WTC11 (cell line): ENCODE data around the gene SBF2. TPM values are rescaled to one million over a fixed set of nuclear protein-coding genes. Genes with fewer than 3 reads are reported as not detected.

ENCODE experiments used
- ATAC-seq: fragments of 200-7000 bp; cut with Tn5 transposase; 2 replicates; pipeline ENCODE4 v1.10.0; 2021; ENCODE audit warnings: mild to moderate bottlenecking, moderate library complexity
- CTCF ChIA-PET: fragments of 300-600 bp; sonication (Branson Sonifier 250); formaldehyde crosslinking; loops from one replicate; lab custom pipeline; 2021; ENCODE audit warnings: antibody characterized with exemption; lab: Charles Lee
- POLR2A ChIA-PET: fragments of 350-600 bp; sonication (Branson Sonifier 250); formaldehyde crosslinking; loops from one replicate; lab custom pipeline; 2021; ENCODE audit warnings: antibody characterized with exemption; lab: Charles Lee
- DNase-seq: peaks from one replicate; pipeline ENCODE4 v3.0.0; 2021; ENCODE audit warnings: low spot score
- H3K27ac Mint-ChIP-seq: 2 replicates; pipeline ENCODE4 v1.8.0; 2021; ENCODE audit warnings: mixed read lengths
- H3K27me3 Mint-ChIP-seq: 2 replicates; pipeline ENCODE4 v1.8.0; 2021; ENCODE audit warnings: low read depth, mild to moderate bottlenecking, moderate library complexity, mixed read lengths
- H3K36me3 Mint-ChIP-seq: 2 replicates; pipeline ENCODE4 v1.8.0; 2021; ENCODE audit warnings: mixed read lengths
- H3K4me1 Mint-ChIP-seq: 2 replicates; pipeline ENCODE4 v1.8.0; 2022; ENCODE audit warnings: mixed read lengths
- H3K4me3 Mint-ChIP-seq: 2 replicates; pipeline ENCODE4 v1.8.0; 2021; ENCODE audit warnings: mild to moderate bottlenecking, moderate library complexity, mixed read lengths
- H3K9me3 Mint-ChIP-seq: 2 replicates; pipeline ENCODE4 v1.8.0; 2021; ENCODE audit warnings: mixed read lengths
- ATF1 ChIP-seq: sonication (generic); formaldehyde crosslinking; IDR thresholded peaks from 2 replicates; pipeline ENCODE4 v1.8.1; 2023; ENCODE audit warnings: mild to moderate bottlenecking, moderate library complexity, missing genetic modification reagents
- ATF6 ChIP-seq: sonication (generic); formaldehyde crosslinking; IDR thresholded peaks from 2 replicates; pipeline ENCODE4 v1.8.1; 2023; ENCODE audit warnings: mild to moderate bottlenecking, missing genetic modification reagents
- CDX4 ChIP-seq: fragments of 250-450 bp; sonication (Bioruptor Pico); IDR thresholded peaks from 2 replicates; pipeline ENCODE4 v1.9.0; 2021; ENCODE audit warnings: moderate library complexity, mild to moderate bottlenecking, inconsistent platforms, borderline replicate concordance
- FOXJ3 ChIP-seq: sonication (generic); formaldehyde crosslinking; IDR thresholded peaks from 2 replicates; pipeline ENCODE4 v1.9.0; 2021; ENCODE audit warnings: missing genetic modification reagents, mild to moderate bottlenecking, borderline replicate concordance
- HMGXB4 ChIP-seq: sonication (generic); formaldehyde crosslinking; IDR thresholded peaks from 2 replicates; pipeline ENCODE4 v1.8.1; 2023; ENCODE audit warnings: mild to moderate bottlenecking, moderate library complexity, missing genetic modification reagents
- IRF1 ChIP-seq: sonication (generic); formaldehyde crosslinking; IDR thresholded peaks from 2 replicates; pipeline ENCODE4 v1.8.0; 2023; ENCODE audit warnings: missing genetic modification reagents
- KAT7 ChIP-seq: sonication (generic); formaldehyde crosslinking; IDR thresholded peaks from 2 replicates; pipeline ENCODE4 v1.8.1; 2023; ENCODE audit warnings: missing genetic modification reagents, mild to moderate bottlenecking, borderline replicate concordance
- MYBL2 ChIP-seq: sonication (generic); formaldehyde crosslinking; IDR thresholded peaks from 2 replicates; pipeline ENCODE4 v1.8.1; 2023; ENCODE audit warnings: mild to moderate bottlenecking, moderate library complexity, missing genetic modification reagents
- NFATC4 ChIP-seq: fragments of 250-450 bp; sonication (Bioruptor Pico); IDR thresholded peaks from 2 replicates; pipeline ENCODE4 v1.9.0; 2021; ENCODE audit warnings: mild to moderate bottlenecking
- NR1H2 ChIP-seq: sonication (generic); formaldehyde crosslinking; IDR thresholded peaks from 2 replicates; pipeline ENCODE4 v1.9.0; 2021; ENCODE audit warnings: mild to moderate bottlenecking, moderate library complexity, missing genetic modification reagents
- NR3C1 ChIP-seq: sonication (generic); formaldehyde crosslinking; conservative IDR thresholded peaks from 2 replicates; pipeline ENCODE4 v1.8.1; 2023; ENCODE audit warnings: low read depth, mild to moderate bottlenecking, missing genetic modification reagents
- PREB ChIP-seq: sonication (generic); formaldehyde crosslinking; IDR thresholded peaks from 2 replicates; pipeline ENCODE4 v1.8.1; 2022; ENCODE audit warnings: mild to moderate bottlenecking, missing genetic modification reagents, moderate library complexity, borderline replicate concordance
- STAT6 ChIP-seq: sonication (generic); formaldehyde crosslinking; conservative IDR thresholded peaks from 2 replicates; pipeline ENCODE4 v1.8.1; 2023; ENCODE audit warnings: mild to moderate bottlenecking, low read depth, missing genetic modification reagents, moderate library complexity
- ZMAT4 ChIP-seq: fragments of 250-450 bp; sonication (Bioruptor Pico); IDR thresholded peaks from 2 replicates; pipeline ENCODE4 v1.9.0; 2021; ENCODE audit warnings: mild to moderate bottlenecking
- ZNF121 ChIP-seq: sonication (generic); formaldehyde crosslinking; IDR thresholded peaks from 2 replicates; pipeline ENCODE4 v1.8.0; 2023; ENCODE audit warnings: missing genetic modification reagents
- ZNF138 ChIP-seq: sonication (generic); formaldehyde crosslinking; conservative IDR thresholded peaks from 2 replicates; pipeline ENCODE4 v1.8.1; 2022; ENCODE audit warnings: mild to moderate bottlenecking, moderate library complexity, missing genetic modification reagents
- ZNF232 ChIP-seq: sonication (generic); formaldehyde crosslinking; IDR thresholded peaks from 2 replicates; pipeline ENCODE4 v1.8.0; 2022; ENCODE audit warnings: mild to moderate bottlenecking, missing genetic modification reagents
- ZNF317 ChIP-seq: sonication (generic); formaldehyde crosslinking; IDR thresholded peaks from 2 replicates; pipeline ENCODE4 v1.8.1; 2023; ENCODE audit warnings: low read depth, mild to moderate bottlenecking, moderate library complexity, missing genetic modification reagents, borderline replicate concordance
- ZNF416 ChIP-seq: fragments of 250-450 bp; sonication (Bioruptor Pico); IDR thresholded peaks from 2 replicates; pipeline ENCODE4 v1.9.0; 2021; ENCODE audit warnings: mild to moderate bottlenecking, inconsistent platforms
- ZNF671 ChIP-seq: fragments of 250-450 bp; sonication (Bioruptor Pico); IDR thresholded peaks from 2 replicates; pipeline ENCODE4 v1.8.0; 2021; ENCODE audit warnings: mild to moderate bottlenecking
- total RNA-seq: library from RNA; stranded (reverse); gene quantifications from 3 replicates; pipeline ENCODE4 v1.2.3, GENCODE V29; 2021

SBF2 gene
- total RNA-seq, 1 experiment from 2014 or later: 47.6 TPM

GRCh38 chr11:9780929-9781328, 513.1 kb downstream of the SBF2 start:
- POLR2A ChIA-PET: no interaction called here
- H3K4me1 Mint-ChIP-seq: peaks cover 18% of the 10 kb centered on the region
- no peaks in the 10 kb centered on the region for H3K27me3 Mint-ChIP-seq
- no peak for DNase-seq
- no peaks in the 10 kb centered on the region for H3K9me3 Mint-ChIP-seq
- no peak overlapping the region for H3K4me3 Mint-ChIP-seq
- no peak for ATAC-seq
- TF ChIP-seq CDX4 (no peak), ZNF232 (CRISPR knock-in tag) (no peak), HMGXB4 (no peak), KAT7 (no peak), STAT6 (no peak), ZNF416 (CRISPR knock-in tag) (no peak), ZNF138 (CRISPR knock-in tag) (no peak), FOXJ3 (CRISPR knock-in tag) (no peak), ZMAT4 (CRISPR knock-in tag) (no peak), ZNF671 (CRISPR knock-in tag) (no peak), ZNF121 (CRISPR knock-in tag) (no peak), ATF6 (CRISPR knock-in tag) (no peak), ATF1 (no peak), NFATC4 (CRISPR knock-in tag) (no peak), NR3C1 (CRISPR knock-in tag) (no peak)
- TF ChIP-seq, all 79 proteins: peak for 0
- CTCF ChIA-PET: no interaction called here
- H3K27ac Mint-ChIP-seq: no peak overlapping the region
- peaks cover 41% of the 10 kb centered on the region for H3K36me3 Mint-ChIP-seq

GRCh38 chr11:9777525-9777924, 516.5 kb downstream of the SBF2 start:
- no peak for TF ChIP-seq ATF6 (CRISPR knock-in tag)
- no peak for TF ChIP-seq NR1H2 (CRISPR knock-in tag)
- TF ChIP-seq IRF1 (CRISPR knock-in tag): no peak
- no peak for TF ChIP-seq PREB (CRISPR knock-in tag)
- no peak for TF ChIP-seq STAT6
- TF ChIP-seq ZNF317: no peak
- no peak for TF ChIP-seq MYBL2 (CRISPR knock-in tag)
- DNase-seq (no peak), ATAC-seq (no peak; the same call in 1 of the 2 replicates)
- CTCF ChIA-PET: interaction anchor here (0.6 kb wide), 1 partner anchor 19 kb away, joined by 4 read pairs; no protein-coding TSS in a partner anchor
- Mint-ChIP-seq H3K27me3 (no peaks in the 10 kb centered on the region), H3K9me3 (no peaks in the 10 kb centered on the region), H3K4me1 (peaks cover 35% of the 10 kb centered on the region), H3K4me3 (no peak overlapping the region), H3K36me3 (peaks cover 37% of the 10 kb centered on the region), H3K27ac (peak overlapping the region; percentile 18; the same call in 1 of the 2 replicates)
- POLR2A ChIA-PET: no interaction called here
